NCI-H1436 (cell line): ENCODE data around the gene TSC2.
"Not testable (repeated sequence)": the region's sequence is repeated elsewhere in the genome, so short reads cannot be mapped to it uniquely, and the experiment has no call there.

Experiments used
- DNase-seq: peaks from one replicate; lab custom pipeline; 2025; lab: John Stamatoyannopoulos, UW

Gene TSC2

DNA sequence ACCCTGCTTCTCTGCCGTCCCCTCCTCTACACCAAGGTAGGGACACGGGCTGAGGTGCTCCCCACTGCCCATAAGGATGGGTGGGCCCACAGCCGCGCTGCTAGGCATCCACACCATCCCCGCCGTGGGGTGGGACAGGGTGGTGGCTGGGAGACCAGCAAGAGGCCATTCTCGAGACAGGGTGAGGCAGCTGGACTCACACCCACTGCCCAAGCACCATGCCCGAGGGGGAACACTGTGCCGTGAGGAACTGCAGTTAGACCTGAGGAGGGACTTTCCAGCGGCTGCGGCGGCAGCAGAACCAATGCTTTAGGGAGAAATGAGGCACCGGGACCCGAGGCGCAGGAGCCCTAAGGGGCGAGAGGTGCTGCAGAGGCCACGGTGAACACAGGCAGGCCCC, 74.6 kb downstream of the TSC2 start:
- DNase-seq = no peak

GRCh38 chr16:2122934-2123683, 75.3 kb downstream of the TSC2 start:
- DNase-seq = not testable (repeated sequence)

DNA sequence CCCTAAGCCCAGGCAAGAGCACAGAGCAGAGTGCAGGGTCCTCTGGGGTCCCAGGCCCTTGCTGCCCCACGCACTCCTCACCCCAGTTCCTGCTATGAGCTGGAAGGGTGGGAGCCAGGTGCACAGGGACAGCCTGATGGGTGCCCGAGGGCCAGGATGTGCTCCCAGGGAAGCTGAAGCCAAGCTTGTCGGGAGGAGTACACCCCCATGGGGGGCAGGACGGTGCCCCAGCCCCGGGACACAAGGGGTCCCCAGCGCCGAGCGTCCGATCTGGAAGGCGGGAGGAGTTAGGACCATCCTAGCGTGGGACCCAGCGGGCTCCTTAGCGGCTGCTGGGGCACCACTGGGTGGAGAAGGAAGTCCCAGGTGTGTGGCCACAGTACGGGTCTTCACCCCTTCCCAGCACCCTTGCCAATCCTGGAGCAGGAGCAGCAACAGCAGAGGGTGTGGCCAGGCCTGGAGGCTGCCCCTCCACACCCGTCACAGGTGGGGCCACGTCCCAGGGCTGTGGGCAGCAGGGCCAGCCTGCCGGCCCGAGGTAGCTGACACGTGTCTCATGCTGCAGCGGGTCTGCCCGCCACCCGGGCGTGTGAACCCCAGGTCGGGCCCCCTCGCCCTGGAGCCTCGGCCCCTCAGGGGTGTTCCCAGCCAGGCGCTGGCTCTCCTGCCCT, 76.1 kb downstream of the TSC2 start:
- not testable (repeated sequence) for DNase-seq

- not testable (repeated sequence) for DNase-seq
Measured at GRCh38 chr16:2124377-2124693, 76.5 kb downstream of the TSC2 start.

DNA sequence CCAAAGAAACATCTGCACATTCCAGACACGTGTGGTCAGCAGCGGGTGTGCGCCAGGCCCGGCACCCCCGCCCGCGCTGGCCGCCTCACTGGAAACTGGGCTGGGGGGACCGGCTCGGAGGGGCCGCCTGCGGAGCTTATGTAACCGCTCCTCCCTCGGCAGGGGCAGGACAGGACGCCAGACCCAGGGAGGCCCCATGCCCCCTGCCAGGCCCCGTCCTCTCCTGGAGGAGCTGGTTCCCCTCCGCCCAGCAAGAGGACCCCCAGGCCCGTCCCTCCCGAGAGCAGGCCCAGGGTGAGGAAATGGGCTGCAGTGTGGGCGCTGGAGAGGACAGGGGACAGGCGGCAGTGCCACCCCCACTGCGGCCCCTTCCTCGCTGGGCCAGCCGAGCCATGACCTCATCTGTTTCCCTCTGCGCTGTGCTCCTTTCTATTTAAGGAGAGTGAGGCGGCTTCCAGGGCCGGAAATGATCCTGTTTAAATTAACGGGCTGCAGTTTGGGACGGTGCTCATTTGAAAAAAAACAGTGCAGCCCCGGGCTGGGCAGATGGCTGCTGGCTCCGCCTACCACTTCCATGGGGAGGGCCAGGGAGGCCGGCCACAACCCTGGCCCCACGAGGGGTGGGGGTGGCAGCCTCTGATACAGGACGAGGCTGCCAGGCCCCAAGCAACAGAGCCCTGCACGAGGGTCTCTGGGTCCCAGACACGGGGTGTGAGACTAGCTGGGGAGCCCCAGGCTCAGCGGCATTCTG, 77.1 kb downstream of the TSC2 start:
- DNase-seq = not testable (repeated sequence)

GRCh38 chr16:2125609-2126008, 77.8 kb downstream of the TSC2 start:
- not testable (repeated sequence) for DNase-seq

DNA sequence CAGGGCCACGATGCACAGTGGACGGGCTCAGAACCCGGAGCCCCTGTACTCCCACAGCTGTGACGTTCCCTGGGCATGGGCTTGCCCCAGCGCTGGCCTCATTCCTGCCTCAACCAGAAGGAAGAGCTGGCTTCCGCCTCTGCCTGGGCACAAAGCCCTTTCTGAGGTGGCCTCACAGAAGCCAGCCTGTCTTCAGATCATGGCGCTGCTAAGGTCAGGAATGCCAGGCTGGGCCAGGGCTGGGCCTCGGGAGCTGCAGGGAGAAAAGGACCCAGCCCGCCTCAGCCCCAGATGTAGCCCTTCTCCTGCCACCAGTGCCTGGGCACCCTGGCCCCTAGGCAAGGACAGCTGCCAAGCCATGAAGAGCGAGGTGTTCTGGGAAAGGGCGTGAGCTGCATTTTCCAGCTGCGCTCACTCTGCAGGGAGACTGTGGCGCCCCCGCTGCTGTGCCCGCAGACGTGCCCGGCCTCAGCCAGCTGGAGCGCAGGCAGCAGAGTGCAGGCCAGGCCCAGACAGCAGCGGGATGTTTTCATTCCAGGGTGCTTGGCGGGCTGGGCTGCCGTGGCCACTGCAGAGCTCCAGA, 78.5 kb downstream of the TSC2 start:
- DNase-seq = not testable (repeated sequence)

DNA sequence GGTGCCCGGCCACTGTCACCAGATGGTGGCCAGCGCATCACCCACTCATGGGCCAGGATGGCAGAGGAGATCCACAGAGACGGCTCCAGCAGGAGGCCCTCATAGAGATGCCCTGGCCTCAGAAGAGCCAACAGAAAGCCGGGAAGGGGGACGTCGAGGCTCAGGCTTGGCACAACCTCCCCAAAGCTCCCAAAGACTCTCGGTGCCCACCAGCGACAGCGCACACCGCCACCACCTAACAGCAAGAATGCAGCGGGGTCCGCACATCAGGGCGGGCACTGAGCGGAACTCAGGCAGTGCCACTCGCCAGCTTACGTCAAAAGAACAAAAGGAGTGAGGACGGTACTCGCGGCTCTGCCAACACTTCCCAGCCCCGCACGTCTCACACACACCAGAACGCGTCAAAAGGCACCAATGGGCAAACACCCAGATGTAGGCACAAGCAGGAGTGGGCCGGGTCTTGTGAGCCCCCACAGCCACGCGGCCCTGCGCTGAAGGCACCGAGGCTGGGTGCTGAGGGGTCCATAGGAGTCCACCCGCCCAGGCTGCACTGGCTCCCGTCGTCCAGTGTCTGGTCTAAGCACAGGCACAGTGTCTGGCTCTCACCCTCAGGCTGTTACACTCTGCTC, 79.3 kb downstream of the TSC2 start:
- DNase-seq = not testable (repeated sequence)

GRCh38 chr16:2127630-2128280, 80.0 kb downstream of the TSC2 start:
- DNase-seq = not testable (repeated sequence)

- DNase-seq = not testable (repeated sequence)
Measured at GRCh38 chr16:2129251-2129650, 81.5 kb downstream of the TSC2 start.

GRCh38 chr16:2129890-2130447, 82.2 kb downstream of the TSC2 start:
- not testable (repeated sequence) for DNase-seq

- not testable (repeated sequence) for DNase-seq
Measured at GRCh38 chr16:2133797-2134196, 86.0 kb downstream of the TSC2 start.

DNA sequence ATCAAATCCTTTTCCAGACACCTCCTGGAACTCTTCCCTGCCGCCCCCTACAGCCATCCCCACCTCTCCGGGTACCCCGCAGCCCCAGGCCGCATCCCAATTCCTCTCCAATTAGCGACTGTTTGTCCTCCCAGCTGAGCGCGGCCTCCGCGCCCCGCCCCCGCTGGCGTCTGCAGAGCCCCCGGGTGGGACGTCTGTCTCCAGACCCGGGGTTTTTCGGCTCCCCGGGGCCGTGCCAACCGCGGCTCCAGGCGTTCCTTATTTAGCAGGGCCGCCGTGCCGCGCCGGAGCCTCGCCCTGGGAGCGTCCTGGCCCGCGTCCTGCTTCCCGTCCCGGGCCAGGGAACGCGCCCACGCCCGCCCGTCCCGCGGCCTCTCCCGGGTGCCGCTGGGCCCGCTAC, 87.3 kb downstream of the TSC2 start:
- DNase-seq = not testable (repeated sequence)

DNA sequence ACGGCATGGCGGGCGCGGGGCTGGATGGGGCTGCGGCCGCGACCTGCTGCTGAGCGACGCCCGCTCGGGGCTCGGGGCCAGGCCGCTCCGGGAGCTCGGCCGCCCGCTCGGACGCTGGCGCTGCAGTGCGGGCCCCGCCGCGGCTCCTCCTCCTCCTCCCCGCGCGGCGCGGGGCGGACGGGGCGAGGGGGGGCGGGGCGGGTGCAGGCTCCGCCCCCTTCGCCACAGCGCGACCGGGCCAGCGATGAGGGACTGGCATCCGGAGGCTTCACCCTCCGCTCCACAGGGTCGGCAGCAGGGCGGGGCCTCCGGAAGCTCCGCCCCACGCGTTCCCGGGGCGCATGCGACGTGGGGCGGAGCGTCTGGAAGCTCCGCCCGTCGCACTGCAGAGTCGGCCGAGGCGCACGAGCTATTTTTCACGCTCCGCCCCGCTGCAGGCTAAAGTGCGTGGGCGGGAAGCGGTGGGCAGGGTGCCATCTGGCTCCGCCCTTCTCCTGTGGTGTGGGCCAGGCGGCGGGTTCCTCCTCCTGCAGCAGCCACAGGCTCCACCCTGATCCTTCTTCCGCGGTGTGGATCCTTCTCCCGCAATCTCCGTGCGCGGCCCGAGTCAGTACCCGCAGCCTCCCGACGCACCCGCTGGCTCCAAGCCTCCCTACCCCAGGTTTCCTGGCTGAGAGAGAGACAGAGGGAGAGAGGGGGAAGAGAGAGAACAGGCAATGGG, 88.1 kb downstream of the TSC2 start, which contains the start of gene PKD1:
Gene PKD1 (minus strand): TSS at position 129 of the 721 bp plus-strand sequence. CDS start 209 bp downstream, outside the sequence.
- peak; percentile 88 for DNase-seq
